ENCODE data around the gene KCNJ5.

The KCNJ5 gene

DNA sequence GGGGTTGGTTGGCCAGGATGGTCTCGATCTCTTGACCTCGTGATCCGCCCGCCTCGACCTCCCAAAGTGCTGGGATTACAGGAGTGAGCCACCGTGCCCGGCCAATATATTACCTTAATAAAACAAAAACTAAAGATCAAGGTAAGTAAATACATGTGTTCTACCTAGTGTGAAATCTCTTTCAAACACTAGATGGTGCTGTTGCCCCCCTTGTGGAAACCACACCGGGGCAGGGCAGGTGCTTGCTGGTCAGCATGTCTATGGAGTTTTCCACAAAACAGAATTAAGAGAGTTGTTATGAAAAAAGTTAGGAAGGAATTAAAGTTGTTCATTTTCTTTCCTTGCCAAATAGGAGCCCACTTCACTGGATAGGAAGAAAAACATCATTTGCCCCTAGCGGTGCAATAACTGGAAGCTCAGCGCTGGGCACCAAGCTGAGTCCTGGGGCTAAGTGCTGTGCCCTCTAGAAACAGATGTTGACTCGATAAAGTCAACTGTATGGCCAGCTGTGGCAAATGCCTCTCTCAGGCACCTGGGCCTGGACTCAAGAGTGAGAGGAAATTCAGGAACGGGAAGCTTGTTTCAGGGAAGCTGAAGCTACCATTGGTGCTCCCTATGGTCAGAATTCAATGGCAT lies 6.3 kb upstream of the KCNJ5 start:
- DNase-seq (ENCODE audit: low read depth, low spot score): peak; percentile 70
- in situ Hi-C loops (cut with HindIII; ENCODE audit: low sequenced_read_pairs): no loop called here
- TF ChIP-seq, protein P1, sequence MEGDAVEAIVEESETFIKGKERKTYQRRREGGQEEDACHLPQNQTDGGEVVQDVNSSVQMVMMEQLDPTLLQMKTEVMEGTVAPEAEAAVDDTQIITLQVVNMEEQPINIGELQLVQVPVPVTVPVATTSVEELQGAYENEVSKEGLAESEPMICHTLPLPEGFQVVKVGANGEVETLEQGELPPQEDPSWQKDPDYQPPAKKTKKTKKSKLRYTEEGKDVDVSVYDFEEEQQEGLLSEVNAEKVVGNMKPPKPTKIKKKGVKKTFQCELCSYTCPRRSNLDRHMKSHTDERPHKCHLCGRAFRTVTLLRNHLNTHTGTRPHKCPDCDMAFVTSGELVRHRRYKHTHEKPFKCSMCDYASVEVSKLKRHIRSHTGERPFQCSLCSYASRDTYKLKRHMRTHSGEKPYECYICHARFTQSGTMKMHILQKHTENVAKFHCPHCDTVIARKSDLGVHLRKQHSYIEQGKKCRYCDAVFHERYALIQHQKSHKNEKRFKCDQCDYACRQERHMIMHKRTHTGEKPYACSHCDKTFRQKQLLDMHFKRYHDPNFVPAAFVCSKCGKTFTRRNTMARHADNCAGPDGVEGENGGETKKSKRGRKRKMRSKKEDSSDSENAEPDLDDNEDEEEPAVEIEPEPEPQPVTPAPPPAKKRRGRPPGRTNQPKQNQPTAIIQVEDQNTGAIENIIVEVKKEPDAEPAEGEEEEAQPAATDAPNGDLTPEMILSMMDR (IDR thresholded peaks at IDR 0.05; ENCODE audit: low read depth, low read length): peak; percentile 70
- H3K4me3 ChIP-seq (ENCODE audit: low read depth, low read length): no peak overlapping the region

DNA sequence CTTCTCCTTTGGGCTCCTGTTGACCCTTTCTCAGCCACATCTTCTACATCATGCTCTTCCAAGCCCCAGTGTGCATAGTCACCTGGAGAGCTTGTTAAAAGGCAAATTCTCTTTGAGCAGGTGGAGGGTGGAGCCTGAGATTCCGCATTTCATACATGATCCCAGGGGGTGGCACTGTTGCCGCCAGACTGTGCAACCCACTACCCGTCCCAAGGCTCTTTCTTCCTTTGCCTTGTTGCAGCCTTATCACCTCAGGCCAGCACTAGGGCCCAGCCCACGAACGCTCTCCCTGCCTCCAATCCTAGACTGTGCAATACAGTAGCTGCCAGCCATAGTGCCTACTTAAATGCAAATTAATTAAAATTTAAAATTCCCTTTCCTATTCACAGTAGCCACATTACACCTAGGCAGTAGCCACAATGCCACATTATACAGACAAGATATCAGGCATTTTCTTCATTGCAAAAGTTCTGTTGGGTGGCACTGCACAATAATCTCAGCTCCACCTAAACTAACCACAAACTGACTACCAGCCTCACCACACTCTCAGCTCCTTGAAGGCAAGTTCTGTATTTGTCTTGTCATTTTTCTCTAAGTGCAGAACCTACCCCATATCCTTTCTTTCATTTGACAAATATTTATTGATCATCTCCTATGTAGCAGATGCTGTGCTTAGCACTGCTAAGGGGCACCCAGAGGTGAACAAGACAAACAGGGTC lies 4.6 kb upstream of the KCNJ5 start:
- DNase-seq (ENCODE audit: low read depth, low spot score): no peak
- TF ChIP-seq, protein P1 (IDR thresholded peaks at IDR 0.05; ENCODE audit: low read depth, low read length): peak; percentile 45

DNA sequence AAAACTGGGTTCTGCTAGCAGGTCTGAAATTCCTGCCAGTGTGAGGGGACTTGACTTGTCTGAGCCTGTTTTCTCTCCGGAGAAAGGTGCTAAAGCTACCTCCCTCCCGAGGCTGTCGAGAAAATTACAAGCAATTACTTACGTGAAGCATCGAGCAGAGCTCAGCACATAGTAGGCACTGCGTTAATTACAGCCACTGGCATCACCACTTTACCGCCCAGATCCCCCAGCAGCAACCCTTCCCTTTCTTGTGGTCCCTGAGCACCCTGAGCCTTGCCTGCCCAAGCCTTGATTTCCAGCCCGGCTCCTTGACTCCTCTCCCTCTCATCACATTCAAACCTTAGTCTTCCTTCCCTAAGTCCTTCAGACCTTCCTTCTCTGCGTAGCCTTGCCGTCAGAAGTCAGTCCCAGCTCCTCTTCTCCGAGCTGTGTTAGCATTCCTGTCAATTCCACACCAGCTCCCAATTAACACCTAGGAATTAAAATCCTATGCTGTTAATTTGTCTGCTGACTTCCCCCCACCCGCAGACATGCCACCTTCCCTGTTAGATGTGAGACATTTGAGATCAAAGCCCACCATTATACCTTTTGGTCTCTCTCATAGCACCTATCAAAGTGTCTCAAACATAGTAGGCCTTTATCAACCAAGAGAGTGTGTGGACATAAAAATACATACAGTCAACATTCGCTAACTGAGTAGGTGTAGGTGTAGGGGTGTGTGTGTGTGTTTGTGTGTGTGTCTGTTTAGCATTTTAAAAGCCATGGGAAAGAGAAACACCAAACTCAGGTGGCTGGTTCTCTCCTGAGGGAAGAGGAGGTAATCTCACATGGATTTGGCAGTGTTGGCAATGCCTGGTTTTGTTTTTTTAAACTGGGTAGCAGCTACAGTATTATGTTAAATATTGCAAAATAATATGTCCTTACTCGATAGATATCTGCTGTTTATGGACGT lies 2.8 kb upstream of the KCNJ5 start:
- H3K4me3 ChIP-seq (ENCODE audit: low read depth, low read length): no peak overlapping the region
- in situ Hi-C loops (cut with HindIII; ENCODE audit: low sequenced_read_pairs): no loop called here
- TF ChIP-seq, protein P1 (IDR thresholded peaks at IDR 0.05; ENCODE audit: low read depth, low read length): no peak
- DNase-seq (ENCODE audit: low read depth, low spot score): no peak

More for the DNA sequence above, 4.6 kb upstream of the KCNJ5 start:
- H3K4me3 ChIP-seq (ENCODE audit: low read depth, low read length): no peak overlapping the region
- in situ Hi-C loops (cut with HindIII; ENCODE audit: low sequenced_read_pairs): no loop called here

DNA sequence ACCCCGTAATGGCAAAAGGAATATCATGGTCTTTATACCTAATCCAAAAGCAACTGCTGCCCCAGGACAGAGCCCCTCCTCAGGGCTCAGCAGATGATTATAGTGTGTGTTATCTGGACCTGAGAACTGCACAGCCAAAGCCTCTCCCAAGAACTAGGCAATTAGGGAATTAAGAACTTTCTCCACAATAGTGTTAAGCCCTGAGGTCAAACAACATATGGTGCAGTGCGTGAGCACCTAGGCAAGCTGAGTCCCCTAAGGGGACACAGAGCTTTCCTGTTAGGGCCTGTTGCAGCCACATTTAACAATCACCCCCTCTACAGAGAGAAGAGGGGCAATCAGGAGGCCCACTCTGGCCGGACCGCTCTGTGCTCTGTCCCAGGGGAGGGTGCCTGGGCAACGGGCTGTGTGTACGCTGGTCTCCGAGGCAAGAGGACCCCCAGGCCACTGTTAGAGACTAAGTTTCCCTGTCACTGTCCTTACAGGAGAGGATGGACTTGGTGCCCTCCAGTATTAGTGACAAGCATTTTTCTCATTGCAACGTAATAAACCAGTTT lies 1.4 kb upstream of the KCNJ5 start:
- in situ Hi-C loops (cut with HindIII; ENCODE audit: low sequenced_read_pairs): no loop called here
- H3K4me3 ChIP-seq (ENCODE audit: low read depth, low read length): no peak overlapping the region
- TF ChIP-seq, protein P1 (IDR thresholded peaks at IDR 0.05; ENCODE audit: low read depth, low read length): no peak
- DNase-seq (ENCODE audit: low read depth, low spot score): no peak

DNA sequence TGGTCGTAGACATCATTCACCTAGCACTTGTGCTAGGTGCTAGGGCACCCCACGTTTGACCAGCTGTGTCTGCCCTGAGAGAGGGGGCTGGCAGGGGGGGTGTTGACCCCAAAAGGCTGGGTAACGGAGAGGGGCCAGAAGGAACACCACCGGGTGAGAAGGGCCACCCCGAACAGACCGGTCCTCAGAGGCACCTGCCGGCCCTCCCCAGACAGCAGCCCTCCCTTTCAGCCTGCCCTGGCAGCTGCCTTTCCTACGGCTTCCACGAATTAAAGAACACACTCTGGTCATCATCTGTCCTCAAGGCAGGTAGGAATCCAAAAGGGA lies 977 bp upstream of the KCNJ5 start:
- peak overlapping the region; percentile 35 for H3K4me3 ChIP-seq (ENCODE audit: low read depth, low read length)
- in situ Hi-C loops (cut with HindIII; ENCODE audit: low sequenced_read_pairs): no loop called here
- TF ChIP-seq, protein P1 (IDR thresholded peaks at IDR 0.05; ENCODE audit: low read depth, low read length): no peak
- DNase-seq (ENCODE audit: low read depth, low spot score): no peak

DNA sequence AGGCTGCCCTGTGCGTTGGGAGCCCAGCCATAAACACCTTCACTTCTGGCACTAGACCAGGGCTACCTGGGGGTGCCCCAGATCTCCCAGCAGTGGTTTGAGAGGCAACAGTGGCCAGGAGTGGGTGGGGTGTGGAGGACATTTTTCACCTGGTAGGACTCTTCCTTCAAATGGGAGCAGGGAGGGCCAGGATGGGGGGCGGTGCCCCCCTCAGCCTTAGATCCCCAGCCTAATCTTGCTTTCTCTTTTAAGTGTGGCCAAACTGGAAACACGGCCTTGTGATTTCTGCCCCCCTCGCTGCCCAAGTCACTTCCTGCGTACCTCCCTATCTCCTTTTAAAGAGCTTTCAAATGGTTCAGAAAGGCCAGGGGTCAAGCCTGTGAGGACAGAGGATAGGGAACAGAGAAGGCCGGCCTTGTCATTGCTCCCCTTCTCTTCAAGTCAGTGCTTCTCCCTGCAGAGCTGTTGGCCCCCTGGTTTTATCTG lies 800 bp downstream of the KCNJ5 start:
- TF ChIP-seq, protein P1 (IDR thresholded peaks at IDR 0.05; ENCODE audit: low read depth, low read length): no peak
- no peak overlapping the region for H3K4me3 ChIP-seq (ENCODE audit: low read depth, low read length)
- no peak for DNase-seq (ENCODE audit: low read depth, low spot score)
- in situ Hi-C loops (cut with HindIII; ENCODE audit: low sequenced_read_pairs): no loop called here

Measured in astrocyte of the spinal cord (primary cell).